ENCODE results near the gene GP1BB.

Gene GP1BB

GRCh38 chr22:19756288-19757128 lies 33.2 kb downstream of the GP1BB start:
- DNase-seq (ENCODE audit: low spot score), result no peak

- no peak for DNase-seq (ENCODE audit: low spot score)
Observed at GRCh38 chr22:19757140-19757984, 34.0 kb downstream of the GP1BB start.

GRCh38 chr22:19757985-19758895 lies 34.9 kb downstream of the GP1BB start:
- no peak for DNase-seq (ENCODE audit: low spot score)

GRCh38 chr22:19758896-19759426 lies 35.6 kb downstream of the GP1BB start:
- DNase-seq (ENCODE audit: low spot score), result no peak

GRCh38 chr22:19759427-19760057 lies 36.2 kb downstream of the GP1BB start:
- no peak for DNase-seq (ENCODE audit: low spot score)

GRCh38 chr22:19760058-19760950 lies 37.0 kb downstream of the GP1BB start, which contains the start of gene TBX1:
TSS of gene TBX1 (plus strand) at chr22:19760778. CDS start at chr22:19760844, 66 bp downstream.
- DNase-seq (ENCODE audit: low spot score), result no peak

GRCh38 chr22:19760951-19761724 lies 37.8 kb downstream of the GP1BB start:
- no peak for DNase-seq (ENCODE audit: low spot score)

- DNase-seq (ENCODE audit: low spot score), result no peak
Observed at GRCh38 chr22:19761725-19762567, 38.6 kb downstream of the GP1BB start.

- DNase-seq (ENCODE audit: low spot score), result no peak
Observed at GRCh38 chr22:19762568-19763457, 39.5 kb downstream of the GP1BB start.

GRCh38 chr22:19763458-19764298 lies 40.3 kb downstream of the GP1BB start:
- DNase-seq (ENCODE audit: low spot score), result no peak

- no peak for DNase-seq (ENCODE audit: low spot score)
Observed at GRCh38 chr22:19764299-19764593, 40.9 kb downstream of the GP1BB start.

GRCh38 chr22:19764636-19765476 lies 41.5 kb downstream of the GP1BB start:
- no peak for DNase-seq (ENCODE audit: low spot score)

- no peak for DNase-seq (ENCODE audit: low spot score)
Observed at GRCh38 chr22:19765477-19766239, 42.3 kb downstream of the GP1BB start.

- DNase-seq (ENCODE audit: low spot score), result no peak
Observed at GRCh38 chr22:19766240-19766510, 42.8 kb downstream of the GP1BB start.

All from left forelimb (tissue), 1 donor.